Measurements from ENCODE around the gene PLPPR5.

PLPPR5 gene

GRCh38 chr1:98860329-98860728 is 144.3 kb downstream of the PLPPR5 start:
- no peaks in the 10 kb centered on the region for H3K27me3 ChIP-seq (ENCODE audit: insufficient read depth, low read length)
- no peaks in the 10 kb centered on the region for H3K4me1 ChIP-seq (ENCODE audit: insufficient read depth, low read length, severe bottlenecking)
- no peak overlapping the region for H3K27ac ChIP-seq (ENCODE audit: low read depth, low read length, poor library complexity, severe bottlenecking)
- H3K9me2 ChIP-seq (ENCODE audit: low read depth, low read length), result no peaks in the 10 kb centered on the region
- H3K9ac ChIP-seq (ENCODE audit: low read length), result no peak overlapping the region
- H3K9me3 ChIP-seq (ENCODE audit: low read length), result no peaks in the 10 kb centered on the region
- no peaks in the 10 kb centered on the region for H3K79me2 ChIP-seq (ENCODE audit: insufficient read depth, low read length)
- H3K4me3 ChIP-seq (ENCODE audit: low read depth, low read length, poor library complexity, severe bottlenecking), result no peak overlapping the region
- TF ChIP-seq, protein P1, sequence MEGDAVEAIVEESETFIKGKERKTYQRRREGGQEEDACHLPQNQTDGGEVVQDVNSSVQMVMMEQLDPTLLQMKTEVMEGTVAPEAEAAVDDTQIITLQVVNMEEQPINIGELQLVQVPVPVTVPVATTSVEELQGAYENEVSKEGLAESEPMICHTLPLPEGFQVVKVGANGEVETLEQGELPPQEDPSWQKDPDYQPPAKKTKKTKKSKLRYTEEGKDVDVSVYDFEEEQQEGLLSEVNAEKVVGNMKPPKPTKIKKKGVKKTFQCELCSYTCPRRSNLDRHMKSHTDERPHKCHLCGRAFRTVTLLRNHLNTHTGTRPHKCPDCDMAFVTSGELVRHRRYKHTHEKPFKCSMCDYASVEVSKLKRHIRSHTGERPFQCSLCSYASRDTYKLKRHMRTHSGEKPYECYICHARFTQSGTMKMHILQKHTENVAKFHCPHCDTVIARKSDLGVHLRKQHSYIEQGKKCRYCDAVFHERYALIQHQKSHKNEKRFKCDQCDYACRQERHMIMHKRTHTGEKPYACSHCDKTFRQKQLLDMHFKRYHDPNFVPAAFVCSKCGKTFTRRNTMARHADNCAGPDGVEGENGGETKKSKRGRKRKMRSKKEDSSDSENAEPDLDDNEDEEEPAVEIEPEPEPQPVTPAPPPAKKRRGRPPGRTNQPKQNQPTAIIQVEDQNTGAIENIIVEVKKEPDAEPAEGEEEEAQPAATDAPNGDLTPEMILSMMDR (IDR thresholded peaks at IDR 0.05; ENCODE audit: low read length), result no peak
- TF ChIP-seq EZH2 (IDR thresholded peaks at IDR 0.05; ENCODE audit: borderline replicate concordance, low read length), result no peak
- no peak overlapping the region for H3K4me2 ChIP-seq (ENCODE audit: low read length)
- H3F3A ChIP-seq (ENCODE audit: insufficient read depth, low read length), result no peaks in the 10 kb centered on the region
- H2AFZ ChIP-seq (ENCODE audit: low read length), result no peak overlapping the region
- no peaks in the 10 kb centered on the region for H3K36me3 ChIP-seq (ENCODE audit: insufficient read depth, low read length)
- H4K20me1 ChIP-seq (ENCODE audit: insufficient read depth, low read length), result no peaks in the 10 kb centered on the region

GRCh38 chr1:98854137-98854536 is 150.5 kb downstream of the PLPPR5 start:
- H3K4me1 ChIP-seq (ENCODE audit: insufficient read depth, low read length, severe bottlenecking), result no peaks in the 10 kb centered on the region
- no peaks in the 10 kb centered on the region for H3K79me2 ChIP-seq (ENCODE audit: insufficient read depth, low read length)
- H3K27ac ChIP-seq (ENCODE audit: low read depth, low read length, poor library complexity, severe bottlenecking), result no peak overlapping the region
- H3K9me2 ChIP-seq (ENCODE audit: low read depth, low read length), result no peaks in the 10 kb centered on the region
- no peaks in the 10 kb centered on the region for H3K36me3 ChIP-seq (ENCODE audit: insufficient read depth, low read length)
- no peak overlapping the region for H3K9ac ChIP-seq (ENCODE audit: low read length)
- no peaks in the 10 kb centered on the region for H4K20me1 ChIP-seq (ENCODE audit: insufficient read depth, low read length)
- H3K4me3 ChIP-seq (ENCODE audit: low read depth, low read length, poor library complexity, severe bottlenecking), result no peak overlapping the region
- TF ChIP-seq, protein P1 (IDR thresholded peaks at IDR 0.05; ENCODE audit: low read length), result no peak
- no peak for TF ChIP-seq EZH2 (IDR thresholded peaks at IDR 0.05; ENCODE audit: borderline replicate concordance, low read length)
- H3F3A ChIP-seq (ENCODE audit: insufficient read depth, low read length), result no peaks in the 10 kb centered on the region
- no peaks in the 10 kb centered on the region for H3K9me3 ChIP-seq (ENCODE audit: low read length)
- no peak overlapping the region for H3K4me2 ChIP-seq (ENCODE audit: low read length)
- H3K27me3 ChIP-seq (ENCODE audit: insufficient read depth, low read length), result no peaks in the 10 kb centered on the region
- no peak overlapping the region for H2AFZ ChIP-seq (ENCODE audit: low read length)

- Histone ChIP-seq H3K9me2 (ENCODE audit: low read depth, low read length) (no peaks in the 10 kb centered on the region), H3K4me1 (ENCODE audit: insufficient read depth, low read length, severe bottlenecking) (no peaks in the 10 kb centered on the region), H3F3A (ENCODE audit: insufficient read depth, low read length) (no peaks in the 10 kb centered on the region), H3K9me3 (ENCODE audit: low read length) (no peaks in the 10 kb centered on the region), H3K27ac (ENCODE audit: low read depth, low read length, poor library complexity, severe bottlenecking) (no peak overlapping the region), H4K20me1 (ENCODE audit: insufficient read depth, low read length) (no peaks in the 10 kb centered on the region), H3K36me3 (ENCODE audit: insufficient read depth, low read length) (no peaks in the 10 kb centered on the region), H3K79me2 (ENCODE audit: insufficient read depth, low read length) (no peaks in the 10 kb centered on the region), H3K4me3 (ENCODE audit: low read depth, low read length, poor library complexity, severe bottlenecking) (no peak overlapping the region), H3K9ac (ENCODE audit: low read length) (no peak overlapping the region), H2AFZ (ENCODE audit: low read length) (no peak overlapping the region), H3K4me2 (ENCODE audit: low read length) (no peak overlapping the region), H3K27me3 (ENCODE audit: insufficient read depth, low read length) (no peaks in the 10 kb centered on the region)
- TF ChIP-seq, protein P1 (IDR thresholded peaks at IDR 0.05; ENCODE audit: low read length), result no peak
- TF ChIP-seq EZH2 (IDR thresholded peaks at IDR 0.05; ENCODE audit: borderline replicate concordance, low read length), result no peak
Measured at GRCh38 chr1:98849969-98850636, 154.6 kb downstream of the PLPPR5 start.
